Measurements from ENCODE around the gene AOPEP. TPM values are rescaled to one million over a fixed set of nuclear protein-coding genes. Genes with fewer than 3 reads are reported as not detected.

AOPEP gene
- total and polyA plus RNA-seq, 9 of the 15 experiments (the other 6 are each of a cell fraction or from before 2014, with no cell fraction given) = 4.5 to 19.3 (median 13.5) TPM

GRCh38 chr9:94901019-94901363, 174.5 kb downstream of the AOPEP start (continued):
- TF ChIP-seq, protein P1, sequence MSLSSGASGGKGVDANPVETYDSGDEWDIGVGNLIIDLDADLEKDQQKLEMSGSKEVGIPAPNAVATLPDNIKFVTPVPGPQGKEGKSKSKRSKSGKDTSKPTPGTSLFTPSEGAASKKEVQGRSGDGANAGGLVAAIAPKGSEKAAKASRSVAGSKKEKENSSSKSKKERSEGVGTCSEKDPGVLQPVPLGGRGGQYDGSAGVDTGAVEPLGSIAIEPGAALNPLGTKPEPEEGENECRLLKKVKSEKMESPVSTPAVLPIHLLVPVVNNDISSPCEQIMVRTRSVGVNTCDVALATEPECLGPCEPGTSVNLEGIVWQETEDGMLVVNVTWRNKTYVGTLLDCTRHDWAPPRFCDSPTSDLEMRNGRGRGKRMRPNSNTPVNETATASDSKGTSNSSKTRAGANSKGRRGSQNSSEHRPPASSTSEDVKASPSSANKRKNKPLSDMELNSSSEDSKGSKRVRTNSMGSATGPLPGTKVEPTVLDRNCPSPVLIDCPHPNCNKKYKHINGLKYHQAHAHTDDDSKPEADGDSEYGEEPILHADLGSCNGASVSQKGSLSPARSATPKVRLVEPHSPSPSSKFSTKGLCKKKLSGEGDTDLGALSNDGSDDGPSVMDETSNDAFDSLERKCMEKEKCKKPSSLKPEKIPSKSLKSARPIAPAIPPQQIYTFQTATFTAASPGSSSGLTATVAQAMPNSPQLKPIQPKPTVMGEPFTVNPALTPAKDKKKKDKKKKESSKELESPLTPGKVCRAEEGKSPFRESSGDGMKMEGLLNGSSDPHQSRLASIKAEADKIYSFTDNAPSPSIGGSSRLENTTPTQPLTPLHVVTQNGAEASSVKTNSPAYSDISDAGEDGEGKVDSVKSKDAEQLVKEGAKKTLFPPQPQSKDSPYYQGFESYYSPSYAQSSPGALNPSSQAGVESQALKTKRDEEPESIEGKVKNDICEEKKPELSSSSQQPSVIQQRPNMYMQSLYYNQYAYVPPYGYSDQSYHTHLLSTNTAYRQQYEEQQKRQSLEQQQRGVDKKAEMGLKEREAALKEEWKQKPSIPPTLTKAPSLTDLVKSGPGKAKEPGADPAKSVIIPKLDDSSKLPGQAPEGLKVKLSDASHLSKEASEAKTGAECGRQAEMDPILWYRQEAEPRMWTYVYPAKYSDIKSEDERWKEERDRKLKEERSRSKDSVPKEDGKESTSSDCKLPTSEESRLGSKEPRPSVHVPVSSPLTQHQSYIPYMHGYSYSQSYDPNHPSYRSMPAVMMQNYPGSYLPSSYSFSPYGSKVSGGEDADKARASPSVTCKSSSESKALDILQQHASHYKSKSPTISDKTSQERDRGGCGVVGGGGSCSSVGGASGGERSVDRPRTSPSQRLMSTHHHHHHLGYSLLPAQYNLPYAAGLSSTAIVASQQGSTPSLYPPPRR (CRISPR knock-in tag; IDR thresholded peaks at IDR 0.05; ENCODE audit: borderline replicate concordance) = no peak

- DNase-seq (ENCODE audit: extremely low read depth in 1 of 4, low spot score in 3 of 4) = no peak
- H3K9ac ChIP-seq (ENCODE audit: insufficient read depth in 1 of 2, low read depth in 2 of 2, low read length in 2 of 2) = no peak overlapping the region
- no peak overlapping the region for H3K4me3 ChIP-seq
- FAIRE-seq = no peak
- 73% methylated on average over 2 of the region's 2 CpGs for WGBS (ENCODE audit: insufficient coverage, low coverage, missing lambda C conversion rate)
- no peak overlapping the region for H3K4me2 ChIP-seq (ENCODE audit: insufficient read depth, low read length)
- no peaks in the 10 kb centered on the region for H4K20me1 ChIP-seq (replicated peaks; ENCODE audit: control insufficient read depth, insufficient read depth, low read length)
- ATAC-seq = no peak
- ChIA-PET POLR2A (interaction anchor here (0.7 kb wide), 2 partner anchors 682 to 1906 kb away, joined by 3 read pairs; no protein-coding TSS in a partner anchor), CTCF (ENCODE audit: low intra/inter-chr PET ratio) (interaction anchor here (0.6 to 0.7 kb wide), 2 partner anchors 13 to 111 kb away, joined by 3 to 6 read pairs; no protein-coding TSS in a partner anchor)
- H3K9me1 ChIP-seq (ENCODE audit: control insufficient read depth, insufficient read depth, low read length) = no peaks in the 10 kb centered on the region
- no TSS peak for BruUV-seq (replicated peaks)
- TF ChIP-seq TEAD2 (tag; IDR thresholded peaks at IDR 0.05) (no peak), ZNF23 (CRISPR knock-in tag; IDR thresholded peaks at IDR 0.05) (no peak), ZFP36 (IDR thresholded peaks at IDR 0.05; ENCODE audit: low read depth, low read length, partially characterized antibody) (no peak), NFRKB (IDR thresholded peaks at IDR 0.05; ENCODE audit: low read depth) (no peak), ZNF263 (CRISPR knock-in tag; IDR thresholded peaks at IDR 0.05; ENCODE audit: borderline replicate concordance) (no peak), DIDO1 (tag; IDR thresholded peaks at IDR 0.05; ENCODE audit: low read depth) (no peak), ETV6 (IDR thresholded peaks at IDR 0.05; ENCODE audit: borderline replicate concordance in 1 of 2, low read depth in 2 of 2, low read length in 1 of 2) (no peak), ETV6 (CRISPR knock-in tag; IDR thresholded peaks at IDR 0.05; ENCODE audit: borderline replicate concordance) (no peak), DPF2 (IDR thresholded peaks at IDR 0.05) (no peak)
- TF ChIP-seq, protein P2, sequence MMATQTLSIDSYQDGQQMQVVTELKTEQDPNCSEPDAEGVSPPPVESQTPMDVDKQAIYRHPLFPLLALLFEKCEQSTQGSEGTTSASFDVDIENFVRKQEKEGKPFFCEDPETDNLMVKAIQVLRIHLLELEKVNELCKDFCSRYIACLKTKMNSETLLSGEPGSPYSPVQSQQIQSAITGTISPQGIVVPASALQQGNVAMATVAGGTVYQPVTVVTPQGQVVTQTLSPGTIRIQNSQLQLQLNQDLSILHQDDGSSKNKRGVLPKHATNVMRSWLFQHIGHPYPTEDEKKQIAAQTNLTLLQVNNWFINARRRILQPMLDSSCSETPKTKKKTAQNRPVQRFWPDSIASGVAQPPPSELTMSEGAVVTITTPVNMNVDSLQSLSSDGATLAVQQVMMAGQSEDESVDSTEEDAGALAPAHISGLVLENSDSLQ (IDR thresholded peaks at IDR 0.05) = no peak
- TF ChIP-seq, protein P3, sequence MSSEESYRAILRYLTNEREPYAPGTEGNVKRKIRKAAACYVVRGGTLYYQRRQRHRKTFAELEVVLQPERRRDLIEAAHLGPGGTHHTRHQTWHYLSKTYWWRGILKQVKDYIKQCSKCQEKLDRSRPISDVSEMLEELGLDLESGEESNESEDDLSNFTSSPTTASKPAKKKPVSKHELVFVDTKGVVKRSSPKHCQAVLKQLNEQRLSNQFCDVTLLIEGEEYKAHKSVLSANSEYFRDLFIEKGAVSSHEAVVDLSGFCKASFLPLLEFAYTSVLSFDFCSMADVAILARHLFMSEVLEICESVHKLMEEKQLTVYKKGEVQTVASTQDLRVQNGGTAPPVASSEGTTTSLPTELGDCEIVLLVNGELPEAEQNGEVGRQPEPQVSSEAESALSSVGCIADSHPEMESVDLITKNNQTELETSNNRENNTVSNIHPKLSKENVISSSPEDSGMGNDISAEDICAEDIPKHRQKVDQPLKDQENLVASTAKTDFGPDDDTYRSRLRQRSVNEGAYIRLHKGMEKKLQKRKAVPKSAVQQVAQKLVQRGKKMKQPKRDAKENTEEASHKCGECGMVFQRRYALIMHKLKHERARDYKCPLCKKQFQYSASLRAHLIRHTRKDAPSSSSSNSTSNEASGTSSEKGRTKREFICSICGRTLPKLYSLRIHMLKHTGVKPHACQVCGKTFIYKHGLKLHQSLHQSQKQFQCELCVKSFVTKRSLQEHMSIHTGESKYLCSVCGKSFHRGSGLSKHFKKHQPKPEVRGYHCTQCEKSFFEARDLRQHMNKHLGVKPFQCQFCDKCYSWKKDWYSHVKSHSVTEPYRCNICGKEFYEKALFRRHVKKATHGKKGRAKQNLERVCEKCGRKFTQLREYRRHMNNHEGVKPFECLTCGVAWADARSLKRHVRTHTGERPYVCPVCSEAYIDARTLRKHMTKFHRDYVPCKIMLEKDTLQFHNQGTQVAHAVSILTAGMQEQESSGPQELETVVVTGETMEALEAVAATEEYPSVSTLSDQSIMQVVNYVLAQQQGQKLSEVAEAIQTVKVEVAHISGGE (CRISPR knock-in tag; IDR thresholded peaks at IDR 0.05) = no peak
- H3K4me1 ChIP-seq (replicated peaks in 1 of 2; ENCODE audit: control insufficient read depth in 2 of 2, insufficient read depth in 2 of 2, low read length in 2 of 2) = peaks cover 0 to 7% of the 10 kb centered on the region in 2 experiments; a peak in 3 of 5 replicates
- no peaks in the 10 kb centered on the region for H3K79me2 ChIP-seq (ENCODE audit: control insufficient read depth, insufficient read depth, low read length)
- no peaks in the 10 kb centered on the region for H3K36me3 ChIP-seq (ENCODE audit: control insufficient read depth, insufficient read depth, low read length)
- no peaks in the 10 kb centered on the region for H3K27me3 ChIP-seq (ENCODE audit: control insufficient read depth in 2 of 2, insufficient read depth in 2 of 2, low read length in 2 of 2)
- intact Hi-C loops (cut with micrococcal nuclease) (no loop called here), in situ Hi-C loops (cut with MboI) (no loop called here)
- no peak overlapping the region for H3K27ac ChIP-seq (ENCODE audit: extremely low read depth, low read depth, low read length)
- no peak overlapping the region for H2AFZ ChIP-seq (ENCODE audit: low read depth, low read length)
- no peaks in the 10 kb centered on the region for H3K9me3 ChIP-seq (replicated peaks; ENCODE audit: control insufficient read depth, insufficient read depth, low read depth, low read length)
These were observed 177.5 kb downstream of the AOPEP start for GRCh38 chr9:94903961-94904421.

Measured in K562 (cell line).